IMR-90 (cell line): ENCODE measurements around the gene GPC5.

Experiments
- CEBPB ChIP-seq: IDR thresholded peaks from 2 replicates; pipeline ENCODE4 v1.6.1; 2012; ENCODE audit warnings: low read depth, low read length, improper control_type of control experiment
- FOS ChIP-seq: fragments of 150-350 bp; IDR thresholded peaks from 2 replicates; pipeline ENCODE4 v1.6.1; 2016; ENCODE audit warnings: low read depth, low read length
- NFE2L2 ChIP-seq: fragments of 150-350 bp; IDR thresholded peaks from 2 replicates; pipeline ENCODE4 v1.6.1; 2016; ENCODE audit warnings: low read depth, mild to moderate bottlenecking, low read length
- POLR2A ChIP-seq: IDR thresholded peaks from 2 replicates; pipeline ENCODE4 v1.6.1; 2012; ENCODE audit warnings: mild to moderate bottlenecking, low read depth, low read length
- RAD21 ChIP-seq: IDR thresholded peaks from 2 replicates; pipeline ENCODE4 v1.6.1; 2012; ENCODE audit warnings: low read length, improper control_type of control experiment
- RCOR1 ChIP-seq: IDR thresholded peaks from 2 replicates; pipeline ENCODE4 v1.6.1; 2012; ENCODE audit warnings: mild to moderate bottlenecking, low read length, improper control_type of control experiment; ENCODE audit not compliant: insufficient replicate concordance
- RFX5 ChIP-seq: IDR thresholded peaks from 2 replicates; pipeline ENCODE4 v1.8.0; 2012; ENCODE audit warnings: low read depth, mild to moderate bottlenecking, low read length, moderate library complexity
- SMC3 ChIP-seq: fragments of 150-350 bp; IDR thresholded peaks from 2 replicates; pipeline ENCODE4 v1.6.1; 2016; ENCODE audit warnings: low read depth, mild to moderate bottlenecking, antibody characterized with exemption, low read length, moderate library complexity
- USF2 ChIP-seq: fragments of 150-350 bp; IDR thresholded peaks from 2 replicates; pipeline ENCODE4 v1.6.1; 2017; ENCODE audit warnings: mild to moderate bottlenecking, antibody characterized with exemption, low read length, low read depth
- TF ChIP-seq, protein P1 (sequence below): conservative IDR thresholded peaks from 2 replicates; pipeline ENCODE4 v1.5.1; 2012; ENCODE audit warnings: mild to moderate bottlenecking, low read depth, low read length, improper control_type of control experiment
- TF ChIP-seq, protein P2 (sequence below): fragments of 150-350 bp; IDR thresholded peaks from 2 replicates; pipeline ENCODE4 v1.6.1; 2016; ENCODE audit warnings: low read depth, mild to moderate bottlenecking, low read length, moderate library complexity, borderline replicate concordance

DNA sequence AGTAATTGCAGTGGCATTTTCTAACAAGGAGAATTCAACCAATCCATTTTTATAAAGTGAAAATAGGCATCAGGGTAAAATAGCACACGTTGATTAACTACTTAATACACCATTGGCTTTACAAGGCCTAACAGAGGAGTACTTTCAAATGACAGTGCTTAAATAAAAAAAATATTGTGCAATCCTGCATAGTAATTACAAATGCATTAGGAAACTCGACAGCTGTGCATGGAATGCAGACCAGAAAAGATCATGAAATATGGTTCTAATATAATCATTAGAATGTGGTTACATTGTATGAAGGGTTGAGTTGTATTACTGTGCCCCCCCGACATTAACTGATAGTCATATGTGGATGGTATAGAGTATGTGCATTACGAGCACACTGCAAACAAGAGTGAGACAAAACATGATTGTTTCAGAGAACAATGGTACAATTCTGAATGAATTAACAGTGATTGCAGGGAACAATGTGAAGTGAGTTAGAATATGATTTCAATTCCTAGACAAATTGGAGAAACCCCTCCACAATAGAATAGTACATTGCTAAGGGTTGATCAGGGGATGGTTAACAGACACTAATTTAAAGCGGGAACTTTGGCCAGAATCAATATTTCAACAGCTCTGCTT, 270.6 kb downstream of the GPC5 start:
- TF ChIP-seq, protein P1, sequence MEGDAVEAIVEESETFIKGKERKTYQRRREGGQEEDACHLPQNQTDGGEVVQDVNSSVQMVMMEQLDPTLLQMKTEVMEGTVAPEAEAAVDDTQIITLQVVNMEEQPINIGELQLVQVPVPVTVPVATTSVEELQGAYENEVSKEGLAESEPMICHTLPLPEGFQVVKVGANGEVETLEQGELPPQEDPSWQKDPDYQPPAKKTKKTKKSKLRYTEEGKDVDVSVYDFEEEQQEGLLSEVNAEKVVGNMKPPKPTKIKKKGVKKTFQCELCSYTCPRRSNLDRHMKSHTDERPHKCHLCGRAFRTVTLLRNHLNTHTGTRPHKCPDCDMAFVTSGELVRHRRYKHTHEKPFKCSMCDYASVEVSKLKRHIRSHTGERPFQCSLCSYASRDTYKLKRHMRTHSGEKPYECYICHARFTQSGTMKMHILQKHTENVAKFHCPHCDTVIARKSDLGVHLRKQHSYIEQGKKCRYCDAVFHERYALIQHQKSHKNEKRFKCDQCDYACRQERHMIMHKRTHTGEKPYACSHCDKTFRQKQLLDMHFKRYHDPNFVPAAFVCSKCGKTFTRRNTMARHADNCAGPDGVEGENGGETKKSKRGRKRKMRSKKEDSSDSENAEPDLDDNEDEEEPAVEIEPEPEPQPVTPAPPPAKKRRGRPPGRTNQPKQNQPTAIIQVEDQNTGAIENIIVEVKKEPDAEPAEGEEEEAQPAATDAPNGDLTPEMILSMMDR = no peak
- TF ChIP-seq FOS (no peak), RAD21 (no peak), POLR2A (no peak), RFX5 (no peak), CEBPB (peak; percentile 63; the same call in 1 of the 2 replicates), USF2 (no peak), SMC3 (no peak), NFE2L2 (no peak), RCOR1 (no peak)
- TF ChIP-seq, protein P2, sequence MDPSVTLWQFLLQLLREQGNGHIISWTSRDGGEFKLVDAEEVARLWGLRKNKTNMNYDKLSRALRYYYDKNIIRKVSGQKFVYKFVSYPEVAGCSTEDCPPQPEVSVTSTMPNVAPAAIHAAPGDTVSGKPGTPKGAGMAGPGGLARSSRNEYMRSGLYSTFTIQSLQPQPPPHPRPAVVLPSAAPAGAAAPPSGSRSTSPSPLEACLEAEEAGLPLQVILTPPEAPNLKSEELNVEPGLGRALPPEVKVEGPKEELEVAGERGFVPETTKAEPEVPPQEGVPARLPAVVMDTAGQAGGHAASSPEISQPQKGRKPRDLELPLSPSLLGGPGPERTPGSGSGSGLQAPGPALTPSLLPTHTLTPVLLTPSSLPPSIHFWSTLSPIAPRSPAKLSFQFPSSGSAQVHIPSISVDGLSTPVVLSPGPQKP = no peak
